KMS-11 (cell line): ENCODE results near the gene HMGCS1.

Experiments
- H2AFZ ChIP-seq: fragments of 200-600 bp; sonication (generic); 2 replicates; pipeline ENCODE4 v1.6.1; 2016; ENCODE audit warnings: antibody characterized with exemption, mixed run types, low read depth
- H3K27ac ChIP-seq: fragments of 200-600 bp; sonication (generic); 2 replicates; pipeline ENCODE4 v1.6.1; 2016; ENCODE audit warnings: mild to moderate bottlenecking, mixed run types
- H3K27me3 ChIP-seq: fragments of 200-600 bp; sonication (generic); 2 replicates; pipeline ENCODE4 v1.6.1; 2017; ENCODE audit warnings: mild to moderate bottlenecking, low read depth, mixed run types, moderate library complexity; ENCODE audit not compliant: insufficient read depth
- H3K36me3 ChIP-seq: fragments of 200-600 bp; sonication (generic); 2 replicates; pipeline ENCODE4 v1.6.1; 2017; ENCODE audit warnings: mild to moderate bottlenecking, mixed run types; ENCODE audit not compliant: insufficient read depth
- H3K4me1 ChIP-seq: fragments of 200-600 bp; sonication (generic); 2 replicates; pipeline ENCODE4 v1.6.1; 2016; ENCODE audit warnings: mild to moderate bottlenecking, low read depth, mixed run types; ENCODE audit not compliant: poor library complexity, severe bottlenecking
- H3K4me2 ChIP-seq: fragments of 200-600 bp; sonication (generic); 2 replicates; pipeline ENCODE4 v1.7.0; 2016; ENCODE audit warnings: mild to moderate bottlenecking, mixed run types
- H3K4me3 ChIP-seq: fragments of 200-600 bp; sonication (generic); IDR thresholded peaks from 2 replicates; pipeline ENCODE4 v1.6.1; 2017; ENCODE audit warnings: low read depth, low read length, mixed read lengths; ENCODE audit not compliant: insufficient read depth
- H3K79me2 ChIP-seq: fragments of 200-600 bp; sonication (generic); 2 replicates; pipeline ENCODE4 v1.6.1; 2016; ENCODE audit warnings: low read depth, mixed run types; ENCODE audit not compliant: insufficient read depth
- H3K9ac ChIP-seq: fragments of 200-600 bp; sonication (generic); 2 replicates; pipeline ENCODE4 v1.6.1; 2016; ENCODE audit warnings: mild to moderate bottlenecking, mixed run types
- H4K20me1 ChIP-seq: fragments of 200-600 bp; sonication (generic); 2 replicates; pipeline ENCODE4 v1.6.1; 2016; ENCODE audit warnings: mild to moderate bottlenecking, mixed run types; ENCODE audit not compliant: insufficient read depth
- CTCF ChIP-seq: fragments of 200-600 bp; sonication (generic); conservative IDR thresholded peaks from 2 replicates; pipeline ENCODE4 v1.6.1; 2017; ENCODE audit warnings: low read depth, mild to moderate bottlenecking, antibody characterized with exemption, low read length, moderate library complexity, mixed read lengths

Gene HMGCS1

DNA sequence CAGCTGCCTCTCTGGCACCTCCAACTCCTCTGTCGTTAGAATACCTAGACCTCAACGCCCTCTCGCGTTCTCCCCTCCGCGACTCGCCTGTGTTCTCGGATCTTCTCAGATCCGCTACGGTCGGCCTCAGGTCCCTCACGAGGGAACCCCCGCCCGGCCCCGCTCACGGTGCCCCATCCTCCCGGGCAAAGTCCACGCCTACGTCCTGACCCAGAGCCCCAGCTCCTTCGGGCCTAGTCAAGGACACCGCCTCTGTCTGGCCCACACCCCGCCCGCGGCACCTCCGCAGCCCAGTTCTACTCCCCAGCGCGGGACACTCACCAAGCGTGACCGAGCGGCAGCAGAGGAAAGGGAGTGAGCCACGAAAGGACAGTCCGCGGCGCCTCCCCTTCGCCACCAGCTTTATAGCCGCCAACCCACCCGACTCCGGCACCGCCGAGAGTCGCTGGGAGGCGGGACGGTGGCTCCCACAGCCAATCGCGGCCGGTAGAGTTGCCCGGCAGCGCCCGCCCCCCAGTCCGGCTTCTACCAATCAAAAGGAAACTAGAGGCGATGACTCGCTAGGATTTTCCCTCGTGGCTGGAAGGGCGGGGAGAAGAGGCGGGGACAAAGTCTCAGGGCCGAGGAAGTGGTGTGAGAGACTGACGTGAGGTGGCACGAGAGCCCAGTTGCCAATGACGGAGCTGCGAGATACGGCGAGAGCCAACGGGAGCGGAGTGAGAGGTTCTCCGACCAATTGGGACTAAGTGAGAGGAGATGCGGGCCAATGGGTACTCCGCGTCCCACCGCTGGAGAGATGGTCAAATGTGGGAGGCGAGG, at the start of gene HMGCS1:
Gene HMGCS1 (minus strand): TSS at position 378 of the 819 bp plus-strand sequence. CDS start 14,447 bp downstream, outside the sequence.
- Histone ChIP-seq H3K4me3 (no peak within 1 kb of the TSS), H3K27me3 (no peaks in the 10 kb centered on the region), H4K20me1 (no peaks in the 10 kb centered on the region), H3K4me1 (peaks cover 28% of the 10 kb centered on the region), H3K27ac (peak within 1 kb of the TSS; percentile 83), H3K79me2 (peaks cover 45% of the 10 kb centered on the region), H3K4me2 (peak within 1 kb of the TSS; percentile 83), H2AFZ (peak within 1 kb of the TSS; percentile 86), H3K36me3 (no peaks in the 10 kb centered on the region), H3K9ac (peak within 1 kb of the TSS; percentile 88)
- TF ChIP-seq CTCF = no peak

- H3K36me3 ChIP-seq = no peaks in the 10 kb centered on the region
- no peaks in the 10 kb centered on the region for H3K4me1 ChIP-seq
- H3K79me2 ChIP-seq = no peaks in the 10 kb centered on the region
- H2AFZ ChIP-seq = no peak overlapping the region
- H3K27ac ChIP-seq = no peak overlapping the region
- no peak overlapping the region for H3K4me3 ChIP-seq
- H3K27me3 ChIP-seq = no peaks in the 10 kb centered on the region
- no peak overlapping the region for H3K4me2 ChIP-seq
- no peak for TF ChIP-seq CTCF
- H3K9ac ChIP-seq = no peak overlapping the region
- no peaks in the 10 kb centered on the region for H4K20me1 ChIP-seq
Measured at GRCh38 chr5:43358726-43359125, 45.5 kb upstream of the HMGCS1 start.

GRCh38 chr5:43358301-43358700, 45.1 kb upstream of the HMGCS1 start:
- no peak overlapping the region for H3K4me3 ChIP-seq
- no peak overlapping the region for H2AFZ ChIP-seq
- no peaks in the 10 kb centered on the region for H3K4me1 ChIP-seq
- no peaks in the 10 kb centered on the region for H3K79me2 ChIP-seq
- no peak overlapping the region for H3K4me2 ChIP-seq
- no peak for TF ChIP-seq CTCF
- H3K9ac ChIP-seq = no peak overlapping the region
- no peaks in the 10 kb centered on the region for H4K20me1 ChIP-seq
- no peaks in the 10 kb centered on the region for H3K27me3 ChIP-seq
- H3K36me3 ChIP-seq = no peaks in the 10 kb centered on the region
- H3K27ac ChIP-seq = no peak overlapping the region

DNA sequence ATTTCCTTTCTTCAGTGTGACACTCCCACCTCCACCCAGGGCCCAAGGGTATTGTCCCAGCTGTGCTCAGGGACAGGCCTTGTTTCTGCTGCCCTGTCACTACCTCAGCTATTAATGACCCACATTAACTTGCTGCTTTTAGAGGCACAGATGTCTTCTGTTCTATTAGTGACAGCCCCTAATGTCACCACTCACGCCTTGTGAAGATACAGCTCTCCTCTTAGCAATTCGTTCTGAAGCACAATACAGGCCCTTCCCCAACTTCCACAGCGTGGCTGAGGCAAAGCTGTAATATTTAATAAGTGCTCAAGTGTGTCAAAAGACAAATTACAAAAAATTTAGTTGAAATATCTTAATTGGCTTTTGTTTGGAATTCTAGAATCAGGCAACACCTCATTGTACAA, 44.7 kb upstream of the HMGCS1 start:
- Histone ChIP-seq H4K20me1 (no peaks in the 10 kb centered on the region), H3K36me3 (no peaks in the 10 kb centered on the region), H3K27me3 (no peaks in the 10 kb centered on the region), H2AFZ (no peak overlapping the region), H3K9ac (no peak overlapping the region), H3K4me2 (no peak overlapping the region), H3K4me3 (no peak overlapping the region), H3K4me1 (no peaks in the 10 kb centered on the region), H3K79me2 (no peaks in the 10 kb centered on the region), H3K27ac (no peak overlapping the region)
- no peak for TF ChIP-seq CTCF
